H1 (cell line): Measurements from ENCODE around the gene FRMD3. TPM values are rescaled to one million over a fixed set of nuclear protein-coding genes. Genes with fewer than 3 reads are reported as not detected.

ENCODE experiments used
- BRCA1 ChIP-seq: IDR thresholded peaks from 2 replicates; pipeline ENCODE4 v1.6.1; 2012; ENCODE audit warnings: low read depth, low read length, improper control_type of control experiment
- CTBP2 ChIP-seq: IDR thresholded peaks from 2 replicates; pipeline ENCODE4 v1.7.0; 2011; ENCODE audit warnings: borderline replicate concordance, mild to moderate bottlenecking, moderate library complexity, mixed read lengths, low read length; ENCODE audit not compliant: insufficient read depth, insufficient read length
- polyA plus RNA-seq, 7 experiments: library from polyadenylated mRNA; depleted of rRNA in 3 of 7; stranded (reverse) in 5 of 7; unstranded in 2 of 7; fragments of >200 nt in 5 of 7; fragments of 200-250 nt in 2 of 7; gene quantifications; 1 replicate in 5 of 7; 2 replicates in 1 of 7; 4 replicates in 1 of 7; pipeline versions ENCODE4 v1.2.1 to v1.2.3, GENCODE V29; 2011 to 2013; ENCODE audit warnings: missing spikeins in 2 of 7, mixed read lengths in 2 of 7
- total RNA-seq: library from RNA; stranded (reverse); fragmentation: NEBNext Ultra II Directional; extraction: Animal tissue kit (Norgen Biotek cat#: 25700); gene quantifications from 2 replicates; pipeline ENCODE4 v1.2.1, GENCODE V29; 2021
- TF ChIP-seq, protein P1 (sequence below): IDR thresholded peaks from 2 replicates; pipeline ENCODE4 v1.6.1; 2011; ENCODE audit warnings: low read depth, mild to moderate bottlenecking, low read length; ENCODE audit not compliant: insufficient read depth

FRMD3 gene
- total and polyA plus RNA-seq, 2 of the 8 experiments (the other 6 are each of a cell fraction or from before 2014, with no cell fraction given) = 0.15 to 1.4 TPM

DNA sequence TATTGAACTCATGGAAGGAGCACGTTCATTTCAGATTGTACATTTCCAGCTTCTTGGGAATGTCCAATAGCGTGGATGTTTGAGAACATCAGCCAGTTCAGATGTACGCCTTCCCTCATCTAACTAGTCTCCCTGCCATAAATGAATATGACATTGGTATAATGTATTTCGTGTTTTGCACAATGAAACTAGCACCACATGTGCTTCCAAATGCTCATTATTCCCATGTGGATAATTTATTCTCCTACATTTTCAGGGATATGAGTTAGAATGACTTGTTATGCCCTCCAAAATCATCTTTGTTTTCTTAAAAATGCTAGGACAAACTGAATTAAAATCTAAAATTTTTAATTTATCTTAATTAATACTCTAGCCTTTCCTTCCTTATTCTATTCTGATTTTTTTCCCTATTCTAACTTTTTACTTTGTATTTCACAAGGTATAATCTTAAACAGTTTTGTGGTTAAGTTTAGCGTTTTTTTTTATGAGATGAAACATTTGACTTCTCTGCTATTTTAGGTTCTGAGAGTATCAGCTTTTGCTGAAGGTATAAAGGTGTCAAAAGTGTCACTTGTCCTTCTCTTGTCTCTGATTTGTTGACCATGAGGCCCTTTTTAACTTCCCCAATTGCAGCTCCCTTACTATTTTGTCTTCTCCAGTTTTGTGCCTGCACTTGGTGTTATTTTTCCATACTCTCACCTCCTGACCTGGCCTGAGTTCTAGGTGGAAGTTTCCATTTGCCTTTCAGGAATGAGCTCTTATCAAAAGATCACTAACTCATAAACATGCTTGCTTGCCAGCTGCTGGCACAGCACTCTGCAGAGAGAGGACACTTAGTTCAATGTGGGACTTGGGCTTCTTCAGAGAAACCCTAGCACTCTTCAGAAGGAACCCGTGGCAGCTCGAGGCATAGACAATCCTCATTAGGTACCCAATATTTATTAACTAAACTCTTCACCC is 106.8 kb downstream of the FRMD3 start (continued):
- TF ChIP-seq, protein P1, sequence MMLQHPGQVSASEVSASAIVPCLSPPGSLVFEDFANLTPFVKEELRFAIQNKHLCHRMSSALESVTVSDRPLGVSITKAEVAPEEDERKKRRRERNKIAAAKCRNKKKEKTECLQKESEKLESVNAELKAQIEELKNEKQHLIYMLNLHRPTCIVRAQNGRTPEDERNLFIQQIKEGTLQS = no peak
- no peak for TF ChIP-seq CTBP2
- no peak for TF ChIP-seq BRCA1
